COLO668 (cell line): ENCODE measurements around the gene RPA4.
"Not testable (repeated sequence)": the region's sequence is repeated elsewhere in the genome, so short reads cannot be mapped to it uniquely, and the experiment has no call there.

Experiments used
- DNase-seq: peaks from one replicate; lab custom pipeline; 2025; ENCODE audit not compliant: unreplicated experiment; lab: John Stamatoyannopoulos, UW

The RPA4 gene

GRCh38 chrX:96883608-96884007 is at the start of gene RPA4:
Gene RPA4, plus strand, starts transcription at chrX:96883908. Its CDS starts 403 bp downstream, at chrX:96884311.
- DNase-seq: no peak

GRCh38 chrX:96834137-96834536 is 49.6 kb upstream of the RPA4 start:
- no peak for DNase-seq

- no peak for DNase-seq
Measured at GRCh38 chrX:96835660-96836289, 47.9 kb upstream of the RPA4 start.

- no peak for DNase-seq
Measured at GRCh38 chrX:96837808-96838207, 45.9 kb upstream of the RPA4 start.

GRCh38 chrX:96838537-96838936 is 45.2 kb upstream of the RPA4 start:
- DNase-seq: no peak

GRCh38 chrX:96841325-96841724 is 42.4 kb upstream of the RPA4 start:
- DNase-seq: no peak

- not testable (repeated sequence) for DNase-seq
Measured at GRCh38 chrX:96841866-96842265, 41.8 kb upstream of the RPA4 start.

GRCh38 chrX:96843566-96843965 is 40.1 kb upstream of the RPA4 start:
- DNase-seq: no peak

- DNase-seq: no peak
Measured at GRCh38 chrX:96846841-96847240, 36.9 kb upstream of the RPA4 start.

GRCh38 chrX:96859422-96859821 is 24.3 kb upstream of the RPA4 start:
- DNase-seq: not testable (repeated sequence)

- DNase-seq: no peak
Measured at GRCh38 chrX:96861218-96861617, 22.5 kb upstream of the RPA4 start.

GRCh38 chrX:96861661-96862060 is 22.0 kb upstream of the RPA4 start:
- DNase-seq: no peak

- DNase-seq: no peak
Measured at GRCh38 chrX:96884027-96884426, 319 bp downstream of the RPA4 start.

- DNase-seq: no peak
Measured at GRCh38 chrX:96889726-96890125, 6.0 kb downstream of the RPA4 start.

- DNase-seq: no peak
Measured at GRCh38 chrX:96906741-96907140, 23.0 kb downstream of the RPA4 start.

- no peak for DNase-seq
Measured at GRCh38 chrX:96907516-96908272, 24.0 kb downstream of the RPA4 start.

- no peak for DNase-seq
Measured at GRCh38 chrX:96909291-96909690, 25.6 kb downstream of the RPA4 start.

GRCh38 chrX:96918864-96919263 is 35.2 kb downstream of the RPA4 start:
- no peak for DNase-seq

- DNase-seq: no peak
Measured at GRCh38 chrX:96919672-96920071, 36.0 kb downstream of the RPA4 start.

GRCh38 chrX:96924581-96924980 is 40.9 kb downstream of the RPA4 start:
- no peak for DNase-seq

GRCh38 chrX:96929036-96929435 is 45.3 kb downstream of the RPA4 start:
- DNase-seq: no peak
